ENCODE results near the gene MMP15. TPM values are rescaled to one million over a fixed set of nuclear protein-coding genes. Genes with fewer than 3 reads are reported as not detected.
A peak's percentile ranks its signal among the peaks of the same experiment; 100 is the strongest.

MMP15 gene
- total and polyA plus RNA-seq, 2 of the 13 experiments (the other 11 are each of a cell fraction or from before 2014, with no cell fraction given), result 35.2 to 44.9 TPM

DNA sequence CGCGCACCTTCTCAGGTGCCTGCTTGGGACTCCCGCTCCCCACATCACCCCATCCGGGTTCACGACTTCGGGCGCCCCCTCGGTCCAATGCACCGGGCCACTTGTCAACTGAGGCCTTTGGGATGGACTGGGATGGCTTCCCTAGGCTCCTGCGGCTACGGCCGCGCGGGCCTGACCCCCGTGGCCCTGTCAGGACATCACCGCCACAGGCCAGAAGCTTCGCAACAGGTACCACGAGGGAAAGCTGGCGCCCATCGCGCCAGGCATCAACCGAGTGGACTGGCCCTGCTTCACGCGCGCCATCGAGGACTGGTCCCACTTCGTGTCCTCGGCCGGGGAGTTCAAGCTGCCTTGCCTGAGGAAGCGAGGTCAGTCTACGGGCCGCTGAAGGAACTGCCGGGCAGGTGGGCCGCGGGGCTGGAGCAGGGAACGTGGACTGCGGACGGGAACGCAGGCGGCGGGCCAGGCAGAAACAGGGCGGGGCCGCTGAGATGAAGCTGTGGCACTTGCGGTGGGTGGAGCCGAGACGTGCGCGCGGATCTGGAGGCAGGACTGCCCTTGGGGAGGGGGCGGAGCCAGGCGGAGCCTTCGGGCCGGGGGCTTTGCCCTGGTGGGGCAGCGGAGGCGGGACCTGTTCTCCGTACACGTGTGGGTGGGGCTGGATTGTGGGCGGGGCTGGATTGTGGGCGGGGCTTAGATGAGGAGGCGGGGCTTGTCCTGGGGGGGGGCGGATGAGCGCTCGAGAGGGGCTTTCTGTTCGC, 40.9 kb upstream of the MMP15 start (continued):
- TF ChIP-seq GPN1 (CRISPR knock-in tag; IDR thresholded peaks at IDR 0.05; ENCODE audit: borderline replicate concordance) (no peak), ZNF839 (CRISPR knock-in tag; IDR thresholded peaks at IDR 0.05; ENCODE audit: borderline replicate concordance) (0 out of 2 replicates have a peak, but pooled peaks have one; percentile 60), HNRNPK (IDR thresholded peaks at IDR 0.05; ENCODE audit: low read depth, low read length, poor library complexity, severe bottlenecking) (peak; percentile 33), RXRA (CRISPR knock-in tag; IDR thresholded peaks at IDR 0.05) (0 out of 2 replicates have a peak, but pooled peaks have one; percentile 19), HOXA3 (CRISPR knock-in tag; IDR thresholded peaks at IDR 0.05) (peak; percentile 19; the same call in 1 of the 2 replicates), ZNF891 (CRISPR knock-in tag; IDR thresholded peaks at IDR 0.05) (peak; percentile 26; the same call in 1 of the 2 replicates), NR3C1 (CRISPR knock-in tag; IDR thresholded peaks at IDR 0.05) (peak; percentile 87; the same call in 1 of the 2 replicates)
- TF ChIP-seq, protein P1, sequence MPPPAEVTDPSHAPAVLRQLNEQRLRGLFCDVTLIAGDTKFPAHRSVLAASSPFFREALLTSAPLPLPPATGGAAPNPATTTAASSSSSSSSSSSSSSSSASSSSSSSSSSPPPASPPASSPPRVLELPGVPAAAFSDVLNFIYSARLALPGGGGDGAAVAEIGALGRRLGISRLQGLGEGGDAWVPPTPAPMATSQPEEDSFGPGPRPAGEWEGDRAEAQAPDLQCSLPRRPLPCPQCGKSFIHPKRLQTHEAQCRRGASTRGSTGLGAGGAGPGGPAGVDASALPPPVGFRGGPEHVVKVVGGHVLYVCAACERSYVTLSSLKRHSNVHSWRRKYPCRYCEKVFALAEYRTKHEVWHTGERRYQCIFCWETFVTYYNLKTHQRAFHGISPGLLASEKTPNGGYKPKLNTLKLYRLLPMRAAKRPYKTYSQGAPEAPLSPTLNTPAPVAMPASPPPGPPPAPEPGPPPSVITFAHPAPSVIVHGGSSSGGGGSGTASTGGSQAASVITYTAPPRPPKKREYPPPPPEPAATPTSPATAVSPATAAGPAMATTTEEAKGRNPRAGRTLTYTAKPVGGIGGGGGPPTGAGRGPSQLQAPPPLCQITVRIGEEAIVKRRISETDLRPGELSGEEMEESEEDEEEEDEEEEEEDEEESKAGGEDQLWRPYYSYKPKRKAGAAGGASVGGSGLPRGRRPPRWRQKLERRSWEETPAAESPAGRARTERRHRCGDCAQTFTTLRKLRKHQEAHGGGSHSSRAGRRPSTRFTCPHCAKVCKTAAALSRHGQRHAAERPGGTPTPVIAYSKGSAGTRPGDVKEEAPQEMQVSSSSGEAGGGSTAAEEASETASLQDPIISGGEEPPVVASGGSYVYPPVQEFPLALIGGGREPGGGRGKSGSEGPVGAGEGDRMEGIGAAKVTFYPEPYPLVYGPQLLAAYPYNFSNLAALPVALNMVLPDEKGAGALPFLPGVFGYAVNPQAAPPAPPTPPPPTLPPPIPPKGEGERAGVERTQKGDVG (CRISPR knock-in tag; IDR thresholded peaks at IDR 0.05; ENCODE audit: borderline replicate concordance), result peak; percentile 51; the same call in 1 of the 2 replicates
- TF ChIP-seq, protein P2, sequence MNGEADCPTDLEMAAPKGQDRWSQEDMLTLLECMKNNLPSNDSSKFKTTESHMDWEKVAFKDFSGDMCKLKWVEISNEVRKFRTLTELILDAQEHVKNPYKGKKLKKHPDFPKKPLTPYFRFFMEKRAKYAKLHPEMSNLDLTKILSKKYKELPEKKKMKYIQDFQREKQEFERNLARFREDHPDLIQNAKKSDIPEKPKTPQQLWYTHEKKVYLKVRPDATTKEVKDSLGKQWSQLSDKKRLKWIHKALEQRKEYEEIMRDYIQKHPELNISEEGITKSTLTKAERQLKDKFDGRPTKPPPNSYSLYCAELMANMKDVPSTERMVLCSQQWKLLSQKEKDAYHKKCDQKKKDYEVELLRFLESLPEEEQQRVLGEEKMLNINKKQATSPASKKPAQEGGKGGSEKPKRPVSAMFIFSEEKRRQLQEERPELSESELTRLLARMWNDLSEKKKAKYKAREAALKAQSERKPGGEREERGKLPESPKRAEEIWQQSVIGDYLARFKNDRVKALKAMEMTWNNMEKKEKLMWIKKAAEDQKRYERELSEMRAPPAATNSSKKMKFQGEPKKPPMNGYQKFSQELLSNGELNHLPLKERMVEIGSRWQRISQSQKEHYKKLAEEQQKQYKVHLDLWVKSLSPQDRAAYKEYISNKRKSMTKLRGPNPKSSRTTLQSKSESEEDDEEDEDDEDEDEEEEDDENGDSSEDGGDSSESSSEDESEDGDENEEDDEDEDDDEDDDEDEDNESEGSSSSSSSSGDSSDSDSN (CRISPR knock-in tag; IDR thresholded peaks at IDR 0.05), result 0 out of 2 replicates have a peak, but pooled peaks have one; percentile 28
- TF ChIP-seq, protein P3, sequence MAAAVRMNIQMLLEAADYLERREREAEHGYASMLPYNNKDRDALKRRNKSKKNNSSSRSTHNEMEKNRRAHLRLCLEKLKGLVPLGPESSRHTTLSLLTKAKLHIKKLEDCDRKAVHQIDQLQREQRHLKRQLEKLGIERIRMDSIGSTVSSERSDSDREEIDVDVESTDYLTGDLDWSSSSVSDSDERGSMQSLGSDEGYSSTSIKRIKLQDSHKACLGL (CRISPR knock-in tag; IDR thresholded peaks at IDR 0.05), result peak; percentile 36; the same call in 1 of the 2 replicates
- TF ChIP-seq, protein P4, sequence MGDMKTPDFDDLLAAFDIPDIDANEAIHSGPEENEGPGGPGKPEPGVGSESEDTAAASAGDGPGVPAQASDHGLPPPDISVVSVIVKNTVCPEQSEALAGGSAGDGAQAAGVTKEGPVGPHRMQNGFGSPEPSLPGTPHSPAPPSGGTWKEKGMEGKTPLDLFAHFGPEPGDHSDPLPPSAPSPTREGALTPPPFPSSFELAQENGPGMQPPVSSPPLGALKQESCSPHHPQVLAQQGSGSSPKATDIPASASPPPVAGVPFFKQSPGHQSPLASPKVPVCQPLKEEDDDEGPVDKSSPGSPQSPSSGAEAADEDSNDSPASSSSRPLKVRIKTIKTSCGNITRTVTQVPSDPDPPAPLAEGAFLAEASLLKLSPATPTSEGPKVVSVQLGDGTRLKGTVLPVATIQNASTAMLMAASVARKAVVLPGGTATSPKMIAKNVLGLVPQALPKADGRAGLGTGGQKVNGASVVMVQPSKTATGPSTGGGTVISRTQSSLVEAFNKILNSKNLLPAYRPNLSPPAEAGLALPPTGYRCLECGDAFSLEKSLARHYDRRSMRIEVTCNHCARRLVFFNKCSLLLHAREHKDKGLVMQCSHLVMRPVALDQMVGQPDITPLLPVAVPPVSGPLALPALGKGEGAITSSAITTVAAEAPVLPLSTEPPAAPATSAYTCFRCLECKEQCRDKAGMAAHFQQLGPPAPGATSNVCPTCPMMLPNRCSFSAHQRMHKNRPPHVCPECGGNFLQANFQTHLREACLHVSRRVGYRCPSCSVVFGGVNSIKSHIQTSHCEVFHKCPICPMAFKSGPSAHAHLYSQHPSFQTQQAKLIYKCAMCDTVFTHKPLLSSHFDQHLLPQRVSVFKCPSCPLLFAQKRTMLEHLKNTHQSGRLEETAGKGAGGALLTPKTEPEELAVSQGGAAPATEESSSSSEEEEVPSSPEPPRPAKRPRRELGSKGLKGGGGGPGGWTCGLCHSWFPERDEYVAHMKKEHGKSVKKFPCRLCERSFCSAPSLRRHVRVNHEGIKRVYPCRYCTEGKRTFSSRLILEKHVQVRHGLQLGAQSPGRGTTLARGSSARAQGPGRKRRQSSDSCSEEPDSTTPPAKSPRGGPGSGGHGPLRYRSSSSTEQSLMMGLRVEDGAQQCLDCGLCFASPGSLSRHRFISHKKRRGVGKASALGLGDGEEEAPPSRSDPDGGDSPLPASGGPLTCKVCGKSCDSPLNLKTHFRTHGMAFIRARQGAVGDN (CRISPR knock-in tag; IDR thresholded peaks at IDR 0.05), result peak; percentile 74
- TF ChIP-seq, protein P5, sequence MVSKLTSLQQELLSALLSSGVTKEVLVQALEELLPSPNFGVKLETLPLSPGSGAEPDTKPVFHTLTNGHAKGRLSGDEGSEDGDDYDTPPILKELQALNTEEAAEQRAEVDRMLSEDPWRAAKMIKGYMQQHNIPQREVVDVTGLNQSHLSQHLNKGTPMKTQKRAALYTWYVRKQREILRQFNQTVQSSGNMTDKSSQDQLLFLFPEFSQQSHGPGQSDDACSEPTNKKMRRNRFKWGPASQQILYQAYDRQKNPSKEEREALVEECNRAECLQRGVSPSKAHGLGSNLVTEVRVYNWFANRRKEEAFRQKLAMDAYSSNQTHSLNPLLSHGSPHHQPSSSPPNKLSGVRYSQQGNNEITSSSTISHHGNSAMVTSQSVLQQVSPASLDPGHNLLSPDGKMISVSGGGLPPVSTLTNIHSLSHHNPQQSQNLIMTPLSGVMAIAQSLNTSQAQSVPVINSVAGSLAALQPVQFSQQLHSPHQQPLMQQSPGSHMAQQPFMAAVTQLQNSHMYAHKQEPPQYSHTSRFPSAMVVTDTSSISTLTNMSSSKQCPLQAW (CRISPR knock-in tag; IDR thresholded peaks at IDR 0.05), result peak; percentile 41; the same call in 1 of the 2 replicates

All from HepG2 (cell line).